Natural killer cell (primary cell): ENCODE results near the gene FABP1. TPM values are rescaled to one million over a fixed set of nuclear protein-coding genes. Genes with fewer than 3 reads are reported as not detected.

Experiments
- ATAC-seq, 3 donors: fragments of 150-1000 bp in 2 of 3; fragments of 200-7000 bp in 1 of 3; cut with Tn5 transposase; 1 replicate in 1 of 3; 2 replicates in 2 of 3; pipeline ENCODE4 v1.10.0; 2021; ENCODE audit warnings: mild to moderate bottlenecking in 2 of 3, moderate library complexity in 2 of 3
- DNase-seq, 2 donors: peaks; one replicate each; pipeline versions ENCODE4 v3.0.0 to v3.0.0-alpha.2; 2013 to 2021; ENCODE audit warnings: mixed read lengths in 1 of 2
- H3K27ac ChIP-seq: one replicate; pipeline ENCODE4 v1.5.1; 2013; ENCODE audit warnings: mild to moderate bottlenecking, low read length
- H3K27me3 ChIP-seq: one replicate; pipeline ENCODE4 v1.6.1; 2013; ENCODE audit warnings: low read length; ENCODE audit not compliant: control insufficient read depth, insufficient read depth
- H3K36me3 ChIP-seq: one replicate; pipeline ENCODE4 v1.6.1; 2013; ENCODE audit warnings: low read length; ENCODE audit not compliant: control insufficient read depth, insufficient read depth
- H3K4me1 ChIP-seq: one replicate; pipeline ENCODE4 v1.6.1; 2013; ENCODE audit warnings: low read length; ENCODE audit not compliant: control insufficient read depth, insufficient read depth
- H3K4me3 ChIP-seq: one replicate; pipeline ENCODE4 v1.5.1; 2013; ENCODE audit warnings: low read length
- H3K9me3 ChIP-seq: one replicate; pipeline ENCODE4 v1.6.1; 2013; ENCODE audit warnings: low read length; ENCODE audit not compliant: control insufficient read depth, insufficient read depth
- H3K27ac Mint-ChIP-seq, 2 donors: one replicate each; pipeline ENCODE4 v1.8.0; 2022; ENCODE audit warnings: mild to moderate bottlenecking in 2 of 2, mixed read lengths in 2 of 2, moderate library complexity in 1 of 2
- H3K27me3 Mint-ChIP-seq, 2 donors: one replicate each; pipeline ENCODE4 v1.8.0; 2022; ENCODE audit warnings: low read depth in 2 of 2, mixed read lengths in 2 of 2
- H3K36me3 Mint-ChIP-seq: one replicate; pipeline ENCODE4 v1.8.0; 2022; ENCODE audit warnings: mixed read lengths
- H3K4me1 Mint-ChIP-seq, 2 donors: one replicate each; pipeline ENCODE4 v1.8.0; 2022; ENCODE audit warnings: mixed read lengths in 2 of 2
- H3K4me3 Mint-ChIP-seq: one replicate; pipeline ENCODE4 v1.8.0; 2022; ENCODE audit warnings: mild to moderate bottlenecking, moderate library complexity, mixed read lengths
- H3K9me3 Mint-ChIP-seq, 2 donors: one replicate each; pipeline ENCODE4 v1.8.0; 2022; ENCODE audit warnings: mixed read lengths in 2 of 2
- WGBS: methylation state at CpG from one replicate; pipeline ENCODE4 v1.1.7; 2013; ENCODE audit warnings: missing lambda C conversion rate; ENCODE audit not compliant: insufficient coverage; 5-methylcytosine and 5-hydroxymethylcytosine counted together
- intact Hi-C: fragments of 100-400 bp; cut with micrococcal nuclease; formaldehyde crosslinking; loops from one replicate; pipeline ENCODE4 v1.14.2; 2022
- total RNA-seq, 4 donors: library from RNA; stranded (reverse); fragments of 120-200 nt in 1 of 4; gene quantifications; one replicate each; pipeline versions ENCODE4 v1.2.3 to v1.2.4, GENCODE V29; 2013 to 2022
- TF ChIP-seq, protein P1 (sequence below): fragments of 200-600 bp; IDR thresholded peaks from one replicate; pipeline ENCODE4 v1.8.0; 2022; ENCODE audit warnings: antibody characterized with exemption

Gene FABP1
- total RNA-seq, 3 donors from 2014 or later (not counting 1 experiment from before 2014, with no cell fraction given), result not detected

DNA sequence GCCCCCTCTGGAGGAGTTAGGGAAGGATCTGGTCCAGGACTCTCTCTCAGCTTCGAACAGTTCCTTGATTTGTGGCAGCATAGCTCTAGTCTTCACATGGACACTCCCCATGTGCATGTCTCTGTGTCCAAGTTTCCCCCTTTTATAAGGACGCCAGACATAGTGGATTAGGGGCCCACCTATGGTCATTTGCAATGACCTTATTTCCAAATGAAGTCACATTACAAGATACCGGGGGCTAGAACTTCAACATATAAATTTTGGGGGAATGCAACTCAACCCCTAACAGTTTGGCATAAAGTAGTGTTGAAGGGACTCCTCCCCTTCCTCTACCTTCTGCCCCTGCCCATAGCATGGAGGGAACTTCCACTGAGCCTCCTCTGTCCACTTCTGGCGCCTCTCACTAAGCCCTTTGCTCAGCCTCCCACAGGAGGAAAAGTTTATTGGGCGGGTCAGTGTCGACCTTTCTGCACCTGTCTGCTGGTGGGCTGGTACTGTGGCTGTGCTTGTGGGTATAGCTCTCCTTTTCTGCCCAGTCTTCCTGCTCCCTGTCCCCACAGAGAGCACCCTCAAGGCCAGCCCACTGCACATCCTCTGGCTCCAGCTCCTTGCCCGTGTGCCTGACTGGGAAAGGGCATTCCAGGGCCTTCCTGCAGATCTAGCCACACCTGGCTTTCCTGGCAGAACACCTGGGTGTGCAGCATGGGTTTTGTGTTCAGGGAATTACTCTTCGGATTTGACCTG is 5.5 kb downstream of the FABP1 start:
- no peak overlapping the region for H3K27ac Mint-ChIP-seq
- H3K36me3 ChIP-seq, result no peaks in the 10 kb centered on the region
- H3K4me1 Mint-ChIP-seq, result no peaks in the 10 kb centered on the region
- ATAC-seq (no peak), DNase-seq (no peak)
- no peaks in the 10 kb centered on the region for H3K9me3 Mint-ChIP-seq
- TF ChIP-seq, protein P1, sequence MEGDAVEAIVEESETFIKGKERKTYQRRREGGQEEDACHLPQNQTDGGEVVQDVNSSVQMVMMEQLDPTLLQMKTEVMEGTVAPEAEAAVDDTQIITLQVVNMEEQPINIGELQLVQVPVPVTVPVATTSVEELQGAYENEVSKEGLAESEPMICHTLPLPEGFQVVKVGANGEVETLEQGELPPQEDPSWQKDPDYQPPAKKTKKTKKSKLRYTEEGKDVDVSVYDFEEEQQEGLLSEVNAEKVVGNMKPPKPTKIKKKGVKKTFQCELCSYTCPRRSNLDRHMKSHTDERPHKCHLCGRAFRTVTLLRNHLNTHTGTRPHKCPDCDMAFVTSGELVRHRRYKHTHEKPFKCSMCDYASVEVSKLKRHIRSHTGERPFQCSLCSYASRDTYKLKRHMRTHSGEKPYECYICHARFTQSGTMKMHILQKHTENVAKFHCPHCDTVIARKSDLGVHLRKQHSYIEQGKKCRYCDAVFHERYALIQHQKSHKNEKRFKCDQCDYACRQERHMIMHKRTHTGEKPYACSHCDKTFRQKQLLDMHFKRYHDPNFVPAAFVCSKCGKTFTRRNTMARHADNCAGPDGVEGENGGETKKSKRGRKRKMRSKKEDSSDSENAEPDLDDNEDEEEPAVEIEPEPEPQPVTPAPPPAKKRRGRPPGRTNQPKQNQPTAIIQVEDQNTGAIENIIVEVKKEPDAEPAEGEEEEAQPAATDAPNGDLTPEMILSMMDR, result no peak
- H3K27me3 Mint-ChIP-seq, result peaks cover 17 to 30% of the 10 kb centered on the region in 2 donors
- no peaks in the 10 kb centered on the region for H3K9me3 ChIP-seq
- H3K4me3 ChIP-seq, result no peak overlapping the region
- peaks cover 3% of the 10 kb centered on the region for H3K27me3 ChIP-seq
- intact Hi-C loops, result no loop called here
- H3K27ac ChIP-seq, result no peak overlapping the region
- no peaks in the 10 kb centered on the region for H3K4me1 ChIP-seq
- H3K4me3 Mint-ChIP-seq, result no peak overlapping the region
- H3K36me3 Mint-ChIP-seq, result no peaks in the 10 kb centered on the region
- 87% methylated on average over 7 of the region's 8 CpGs for WGBS

- Histone ChIP-seq H3K9me3 (no peaks in the 10 kb centered on the region), H3K36me3 (no peaks in the 10 kb centered on the region), H3K27me3 (peaks cover 3% of the 10 kb centered on the region), H3K4me1 (no peaks in the 10 kb centered on the region), H3K27ac (no peak overlapping the region), H3K4me3 (no peak overlapping the region)
- intact Hi-C loops, result no loop called here
- Mint-ChIP-seq H3K27me3 (peaks cover 19 to 34% of the 10 kb centered on the region in 2 donors), H3K36me3 (no peaks in the 10 kb centered on the region), H3K9me3 (no peaks in the 10 kb centered on the region), H3K27ac (no peak overlapping the region), H3K4me3 (no peak overlapping the region), H3K4me1 (no peaks in the 10 kb centered on the region)
- WGBS, result 92% methylated on average over 4 of the region's 4 CpGs
- ATAC-seq (no peak), DNase-seq (no peak)
- TF ChIP-seq, protein P1, result no peak
Observed at GRCh38 chr2:88121678-88122077, 6.2 kb downstream of the FABP1 start.

- no peaks in the 10 kb centered on the region for H3K36me3 ChIP-seq
- intact Hi-C loops, result no loop called here
- ATAC-seq, result no peak
- no peak overlapping the region for H3K4me3 Mint-ChIP-seq
- DNase-seq, result no peak
- 88% methylated on average over 4 of the region's 4 CpGs for WGBS
- no peak overlapping the region for H3K27ac ChIP-seq
- H3K4me1 ChIP-seq, result no peaks in the 10 kb centered on the region
- H3K9me3 ChIP-seq, result no peaks in the 10 kb centered on the region
- H3K9me3 Mint-ChIP-seq, result no peaks in the 10 kb centered on the region
- peaks cover 11 to 42% of the 10 kb centered on the region in 2 donors for H3K27me3 Mint-ChIP-seq
- TF ChIP-seq, protein P1, result no peak
- H3K4me1 Mint-ChIP-seq, result no peaks in the 10 kb centered on the region
- H3K4me3 ChIP-seq, result no peak overlapping the region
- H3K27me3 ChIP-seq, result peaks cover 3% of the 10 kb centered on the region
- no peaks in the 10 kb centered on the region for H3K36me3 Mint-ChIP-seq
- no peak overlapping the region for H3K27ac Mint-ChIP-seq
Observed at GRCh38 chr2:88117973-88118372, 9.9 kb downstream of the FABP1 start.
